ENCODE data around the gene TOGARAM1.
"Not testable (repeated sequence)": the region's sequence is repeated elsewhere in the genome, so short reads cannot be mapped to it uniquely, and the experiment has no call there.

Gene TOGARAM1

GRCh38 chr14:45044638-45045037, 82.6 kb downstream of the TOGARAM1 start:
- no peak for DNase-seq (ENCODE audit: low read depth)

- no peak for DNase-seq (ENCODE audit: low read depth)
Measured at GRCh38 chr14:45048385-45048784, 86.4 kb downstream of the TOGARAM1 start.

GRCh38 chr14:45051180-45051579, 89.2 kb downstream of the TOGARAM1 start:
- DNase-seq (ENCODE audit: low read depth): no peak

- no peak for DNase-seq (ENCODE audit: low read depth)
Measured at GRCh38 chr14:45051896-45052295, 89.9 kb downstream of the TOGARAM1 start.

- DNase-seq (ENCODE audit: low read depth): no peak
Measured at GRCh38 chr14:45057349-45057748, 95.4 kb downstream of the TOGARAM1 start.

- DNase-seq (ENCODE audit: low read depth): no peak
Measured at GRCh38 chr14:45057881-45058364, 95.9 kb downstream of the TOGARAM1 start.

- DNase-seq (ENCODE audit: low read depth): no peak
Measured at GRCh38 chr14:45060551-45060950, 98.6 kb downstream of the TOGARAM1 start.

- DNase-seq (ENCODE audit: low read depth): no peak
Measured at GRCh38 chr14:45065540-45065939, 103.5 kb downstream of the TOGARAM1 start.

GRCh38 chr14:45065956-45066355, 104.0 kb downstream of the TOGARAM1 start:
- DNase-seq (ENCODE audit: low read depth): no peak

- no peak for DNase-seq (ENCODE audit: low read depth)
Measured at GRCh38 chr14:45066667-45067066, 104.7 kb downstream of the TOGARAM1 start.

GRCh38 chr14:45068396-45068795, 106.4 kb downstream of the TOGARAM1 start:
- no peak for DNase-seq (ENCODE audit: low read depth)

GRCh38 chr14:45070215-45070614, 108.2 kb downstream of the TOGARAM1 start:
- no peak for DNase-seq (ENCODE audit: low read depth)

- DNase-seq (ENCODE audit: low read depth): no peak
Measured at GRCh38 chr14:45072126-45072525, 110.1 kb downstream of the TOGARAM1 start.

- no peak for DNase-seq (ENCODE audit: low read depth)
Measured at GRCh38 chr14:45073231-45073879, 111.4 kb downstream of the TOGARAM1 start.

- no peak for DNase-seq (ENCODE audit: low read depth)
Measured at GRCh38 chr14:45078323-45078722, 116.3 kb downstream of the TOGARAM1 start.

- not testable (repeated sequence) for DNase-seq (ENCODE audit: low read depth)
Measured at GRCh38 chr14:45080416-45080968, 118.5 kb downstream of the TOGARAM1 start.

GRCh38 chr14:45081096-45081495, 119.1 kb downstream of the TOGARAM1 start:
- DNase-seq (ENCODE audit: low read depth): not testable (repeated sequence)

- no peak for DNase-seq (ENCODE audit: low read depth)
Measured at GRCh38 chr14:45082420-45082819, 120.4 kb downstream of the TOGARAM1 start.

GRCh38 chr14:45083617-45083975, 121.6 kb downstream of the TOGARAM1 start:
- DNase-seq (ENCODE audit: low read depth): no peak

GRCh38 chr14:45083976-45084722, 122.2 kb downstream of the TOGARAM1 start, which contains the start of gene PRPF39:
PRPF39 (plus strand) TSS chr14:45084116; CDS start chr14:45095240, 11,124 bp downstream.
- DNase-seq (ENCODE audit: low read depth): peak; percentile 95

- DNase-seq (ENCODE audit: low read depth): no peak
Measured at GRCh38 chr14:45084946-45085346, 123.0 kb downstream of the TOGARAM1 start.

GRCh38 chr14:45089813-45090212, 127.8 kb downstream of the TOGARAM1 start:
- DNase-seq (ENCODE audit: low read depth): no peak

GRCh38 chr14:45091710-45092109, 129.7 kb downstream of the TOGARAM1 start:
- DNase-seq (ENCODE audit: low read depth): no peak

Data from activated T-helper 9 cell treated with anti-CD3 and anti-CD28 coated beads, Interleukin-2, amount 50 U/mL, for 16 hours (primary cell).